H9 (cell line): ENCODE results near the gene CCDC191. TPM values are rescaled to one million over a fixed set of nuclear protein-coding genes. Genes with fewer than 3 reads are reported as not detected.

ENCODE experiments used
- DNase-seq: peaks from one replicate; pipeline ENCODE4 v3.0.0-alpha.2; 2017
- H2AFZ ChIP-seq: one replicate; pipeline ENCODE4 v1.6.1; 2013; ENCODE audit warnings: mild to moderate bottlenecking, low read length, control low read depth, moderate library complexity
- H2AK5ac ChIP-seq: 2 replicates; pipeline ENCODE4 v1.6.1; 2013; ENCODE audit warnings: low read length, control low read depth, mixed read lengths; ENCODE audit not compliant: insufficient read length
- H2BK120ac ChIP-seq: one replicate; pipeline ENCODE4 v1.6.1; 2013; ENCODE audit warnings: low read depth, mild to moderate bottlenecking, low read length, control low read depth, inconsistent platforms; ENCODE audit not compliant: poor library complexity, severe bottlenecking
- H2BK12ac ChIP-seq: 2 replicates; pipeline ENCODE4 v1.6.1; 2013; ENCODE audit warnings: low read length, control low read depth, mixed read lengths, low read depth; ENCODE audit not compliant: insufficient read length
- H2BK15ac ChIP-seq: 2 replicates; pipeline ENCODE4 v1.6.1; 2013; ENCODE audit warnings: low read depth, low read length, control low read depth
- H2BK20ac ChIP-seq: one replicate; pipeline ENCODE4 v1.6.1; 2013; ENCODE audit warnings: low read depth, mild to moderate bottlenecking, low read length, control low read depth, inconsistent platforms; ENCODE audit not compliant: poor library complexity, severe bottlenecking
- H2BK5ac ChIP-seq: 2 replicates; pipeline ENCODE4 v1.6.1; 2013; ENCODE audit warnings: low read length, control low read depth, mixed read lengths; ENCODE audit not compliant: insufficient read length
- H3K14ac ChIP-seq: 2 replicates; pipeline ENCODE4 v1.6.1; 2013; ENCODE audit warnings: low read length, control low read depth; ENCODE audit not compliant: insufficient read depth
- H3K18ac ChIP-seq: 2 replicates; pipeline ENCODE4 v1.6.1; 2013; ENCODE audit warnings: low read depth, mild to moderate bottlenecking, mixed read lengths, low read length, control low read depth; ENCODE audit not compliant: insufficient read length
- H3K23ac ChIP-seq: 2 replicates; pipeline ENCODE4 v1.6.1; 2013; ENCODE audit warnings: low read length, control low read depth, mixed read lengths, low read depth; ENCODE audit not compliant: insufficient read length
- H3K23me2 ChIP-seq: 2 replicates; pipeline ENCODE4 v1.6.1; 2013; ENCODE audit warnings: low read depth, mild to moderate bottlenecking, mixed read lengths, low read length, control low read depth; ENCODE audit not compliant: insufficient read length, poor library complexity, severe bottlenecking
- H3K27ac ChIP-seq: 2 replicates; pipeline ENCODE4 v1.5.1; 2013; ENCODE audit warnings: low read length, control low read depth, mixed read lengths, low read depth; ENCODE audit not compliant: insufficient read length
- H3K27me3 ChIP-seq: 2 replicates; pipeline ENCODE4 v1.6.1; 2013; ENCODE audit warnings: low read length, control low read depth, inconsistent platforms; ENCODE audit not compliant: insufficient read depth
- H3K4ac ChIP-seq: 2 replicates; pipeline ENCODE4 v1.6.1; 2013; ENCODE audit warnings: low read depth, mild to moderate bottlenecking, control low read depth, inconsistent platforms, low read length, moderate library complexity
- H3K4me1 ChIP-seq: 2 replicates; pipeline ENCODE4 v1.6.1; 2013; ENCODE audit warnings: low read length, control low read depth, inconsistent platforms; ENCODE audit not compliant: insufficient read depth
- H3K4me2 ChIP-seq: 2 replicates; pipeline ENCODE4 v1.6.1; 2013; ENCODE audit warnings: low read length, control low read depth, mixed read lengths; ENCODE audit not compliant: insufficient read length, insufficient read depth
- H3K56ac ChIP-seq: 2 replicates; pipeline ENCODE4 v1.6.1; 2013; ENCODE audit warnings: low read depth, mild to moderate bottlenecking, mixed read lengths, low read length, control low read depth; ENCODE audit not compliant: insufficient read length
- H3K79me1 ChIP-seq: 2 replicates; pipeline ENCODE4 v1.6.1; 2013; ENCODE audit warnings: low read depth, mild to moderate bottlenecking, moderate library complexity, low read length, control low read depth, inconsistent platforms; ENCODE audit not compliant: insufficient read depth, poor library complexity, severe bottlenecking
- H3K79me2 ChIP-seq: 2 replicates; pipeline ENCODE4 v1.6.1; 2013; ENCODE audit warnings: low read length, control low read depth, inconsistent platforms; ENCODE audit not compliant: insufficient read depth
- H3K9ac ChIP-seq: 2 replicates; pipeline ENCODE4 v1.6.1; 2013; ENCODE audit warnings: low read length, control low read depth, mixed read lengths; ENCODE audit not compliant: insufficient read length; ENCODE audit errors: extremely low read depth
- H3K9me3 ChIP-seq: one replicate; pipeline ENCODE4 v1.6.1; 2013; ENCODE audit warnings: low read depth, low read length, inconsistent platforms; ENCODE audit not compliant: control insufficient read depth
- H3T11ph ChIP-seq: one replicate; pipeline ENCODE4 v1.6.1; 2013; ENCODE audit warnings: mild to moderate bottlenecking, low read length, control low read depth, inconsistent platforms
- H4K20me1 ChIP-seq: one replicate; pipeline ENCODE4 v1.6.1; 2013; ENCODE audit not compliant: control insufficient read depth, insufficient read length, insufficient read depth
- H4K5ac ChIP-seq: 2 replicates; pipeline ENCODE4 v1.6.1; 2013; ENCODE audit warnings: low read depth, mild to moderate bottlenecking, mixed read lengths, low read length, control low read depth; ENCODE audit not compliant: insufficient read length
- H4K8ac ChIP-seq: replicated peaks from 2 replicates; pipeline ENCODE4 v1.6.1; 2013; ENCODE audit warnings: low read length, control low read depth, mixed read lengths, low read depth; ENCODE audit not compliant: insufficient read length
- H4K91ac ChIP-seq: 2 replicates; pipeline ENCODE4 v1.6.1; 2013; ENCODE audit warnings: low read depth, mild to moderate bottlenecking, moderate library complexity, mixed read lengths, low read length, control low read depth; ENCODE audit not compliant: insufficient read length
- H3K27ac Mint-ChIP-seq, 3 experiments: 2 replicates in 2 of 3; 3 replicates in 1 of 3; pipeline ENCODE4 v1.8.0; 2020 to 2021; ENCODE audit warnings: mixed read lengths in 3 of 3, mild to moderate bottlenecking in 1 of 3, moderate library complexity in 1 of 3
- H3K27me3 Mint-ChIP-seq: 2 replicates; pipeline ENCODE4 v1.8.0; 2021; ENCODE audit warnings: low read depth, mild to moderate bottlenecking, moderate library complexity, mixed read lengths
- H3K36me3 Mint-ChIP-seq, 3 experiments: 2 replicates in 2 of 3; 3 replicates in 1 of 3; pipeline ENCODE4 v1.8.0; 2020 to 2021; ENCODE audit warnings: low read depth in 3 of 3, mixed read lengths in 3 of 3; ENCODE audit not compliant: insufficient read depth in 1 of 3
- H3K4me1 Mint-ChIP-seq, 2 experiments: 2 replicates each; pipeline ENCODE4 v1.8.0; 2020; ENCODE audit warnings: mixed read lengths in 2 of 2
- H3K4me3 Mint-ChIP-seq, 2 experiments: 2 replicates in 1 of 2; 3 replicates in 1 of 2; pipeline ENCODE4 v1.8.0; 2020 to 2021; ENCODE audit warnings: mild to moderate bottlenecking in 2 of 2, mixed read lengths in 2 of 2, moderate library complexity in 1 of 2
- H3K9me3 Mint-ChIP-seq, 2 experiments: 2 replicates in 1 of 2; 3 replicates in 1 of 2; pipeline ENCODE4 v1.8.0; 2020; ENCODE audit warnings: mild to moderate bottlenecking in 2 of 2, mixed read lengths in 2 of 2, moderate library complexity in 1 of 2
- WGBS: extraction: QIAGEN DNeasy Blood & Tissue Kit; methylation state at CpG from one replicate; pipeline ENCODE4 v1.1.7; 2013; ENCODE audit warnings: missing lambda C conversion rate, low lambda C conversion rate, mixed read lengths; ENCODE audit not compliant: insufficient read length; ENCODE audit errors: extremely low coverage; 5-methylcytosine and 5-hydroxymethylcytosine counted together
- total RNA-seq: library from RNA; stranded (reverse); gene quantifications from 2 replicates; pipeline ENCODE4 v1.2.1, GENCODE V29; 2021
- TF ChIP-seq, protein P1 (sequence below): fragments of 200-600 bp; sonication (generic); conservative IDR thresholded peaks from 3 replicates; pipeline ENCODE4 v1.8.0; 2021; ENCODE audit warnings: antibody characterized with exemption, mild to moderate bottlenecking

Gene CCDC191
- total RNA-seq, 1 experiment from 2014 or later = 0.68 TPM

DNA sequence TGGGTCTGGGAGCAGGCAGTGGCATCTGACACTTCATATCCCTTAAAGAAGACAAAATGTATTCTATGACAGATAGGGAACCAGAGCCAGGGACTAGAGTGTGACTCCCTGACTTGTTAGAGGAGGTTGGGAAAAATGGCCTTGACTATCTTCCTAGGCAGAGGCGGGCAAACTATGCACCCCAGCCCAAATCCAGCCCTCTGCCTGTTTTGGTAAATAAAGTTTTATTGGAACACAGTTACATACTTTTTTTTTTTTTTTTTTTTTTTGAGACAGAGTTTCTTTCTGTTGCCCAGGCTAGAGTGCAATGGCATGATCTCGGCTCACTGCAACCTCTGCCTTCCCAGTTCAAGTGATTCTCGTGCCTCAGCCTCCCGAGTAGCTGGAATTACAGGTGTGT is 47.5 kb upstream of the CCDC191 start:
- Histone ChIP-seq H3K9ac (no peak overlapping the region), H3K79me1 (no peaks in the 10 kb centered on the region), H2BK15ac (no peak overlapping the region), H3K18ac (no peak overlapping the region), H2AFZ (no peak overlapping the region), H3K79me2 (no peaks in the 10 kb centered on the region), H3K23me2 (no peaks in the 10 kb centered on the region), H3T11ph (no peak overlapping the region), H3K27me3 (no peaks in the 10 kb centered on the region), H4K91ac (no peak overlapping the region), H3K27ac (no peak overlapping the region), H3K56ac (no peak overlapping the region), H3K14ac (no peak overlapping the region), H3K4ac (no peak overlapping the region), H3K9me3 (no peaks in the 10 kb centered on the region), H4K8ac (no peak overlapping the region), H2BK5ac (no peak overlapping the region), H3K4me2 (no peak overlapping the region), H3K4me1 (peaks cover 4% of the 10 kb centered on the region; the same call in 1 of the 2 replicates), H4K5ac (no peak overlapping the region), H2BK20ac (no peak overlapping the region), H2AK5ac (no peak overlapping the region), H4K20me1 (no peaks in the 10 kb centered on the region), H2BK12ac (no peak overlapping the region), H2BK120ac (no peak overlapping the region), H3K23ac (no peak overlapping the region)
- no peak for DNase-seq
- Mint-ChIP-seq H3K36me3 (no peaks in the 10 kb centered on the region), H3K4me3 (no peak overlapping the region), H3K27me3 (no peaks in the 10 kb centered on the region), H3K27ac (peak overlapping the region in 1 of 3 experiments; percentile 31; a peak in 2 of 7 replicates), H3K9me3 (no peaks in the 10 kb centered on the region), H3K4me1 (peaks cover 16 to 24% of the 10 kb centered on the region in 2 experiments)
- WGBS = no CpG with 5 or more reads among the region's 4 CpGs
- TF ChIP-seq, protein P1, sequence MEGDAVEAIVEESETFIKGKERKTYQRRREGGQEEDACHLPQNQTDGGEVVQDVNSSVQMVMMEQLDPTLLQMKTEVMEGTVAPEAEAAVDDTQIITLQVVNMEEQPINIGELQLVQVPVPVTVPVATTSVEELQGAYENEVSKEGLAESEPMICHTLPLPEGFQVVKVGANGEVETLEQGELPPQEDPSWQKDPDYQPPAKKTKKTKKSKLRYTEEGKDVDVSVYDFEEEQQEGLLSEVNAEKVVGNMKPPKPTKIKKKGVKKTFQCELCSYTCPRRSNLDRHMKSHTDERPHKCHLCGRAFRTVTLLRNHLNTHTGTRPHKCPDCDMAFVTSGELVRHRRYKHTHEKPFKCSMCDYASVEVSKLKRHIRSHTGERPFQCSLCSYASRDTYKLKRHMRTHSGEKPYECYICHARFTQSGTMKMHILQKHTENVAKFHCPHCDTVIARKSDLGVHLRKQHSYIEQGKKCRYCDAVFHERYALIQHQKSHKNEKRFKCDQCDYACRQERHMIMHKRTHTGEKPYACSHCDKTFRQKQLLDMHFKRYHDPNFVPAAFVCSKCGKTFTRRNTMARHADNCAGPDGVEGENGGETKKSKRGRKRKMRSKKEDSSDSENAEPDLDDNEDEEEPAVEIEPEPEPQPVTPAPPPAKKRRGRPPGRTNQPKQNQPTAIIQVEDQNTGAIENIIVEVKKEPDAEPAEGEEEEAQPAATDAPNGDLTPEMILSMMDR = no peak
